Heart right ventricle (tissue), 16 donors: ENCODE measurements around the gene RFPL4A. TPM values are rescaled to one million over a fixed set of nuclear protein-coding genes. Genes with fewer than 3 reads are reported as not detected.
"Not testable (repeated sequence)": the region's sequence is repeated elsewhere in the genome, so short reads cannot be mapped to it uniquely, and the experiment has no call there.

ENCODE experiments used
- ATAC-seq, 8 donors: fragments of 200-7000 bp; cut with Tn5 transposase; one replicate each; pipeline ENCODE4 v1.9.1; 2020; ENCODE audit warnings: mild to moderate bottlenecking in 8 of 8, moderate library complexity in 8 of 8, moderate number of reproducible peaks in 1 of 8
- DNase-seq, 2 donors: peaks; one replicate each; pipeline ENCODE4 v3.0.0-alpha.2; 2020
- H3K27ac ChIP-seq, 10 donors: fragments of 200-600 bp; sonication (generic) in 2 of 10; one replicate each; pipeline versions ENCODE4 v1.5.0 to v1.8.0; 2020 to 2022; ENCODE audit warnings: mild to moderate bottlenecking in 3 of 10
- H3K27me3 ChIP-seq, 7 donors: fragments of 200-600 bp; one replicate each; pipeline ENCODE4 v1.8.0; 2021 to 2022; ENCODE audit warnings: mild to moderate bottlenecking in 2 of 7
- H3K36me3 ChIP-seq, 9 donors: fragments of 200-600 bp; sonication (generic) in 1 of 9; one replicate each; pipeline versions ENCODE4 v1.5.0 to v1.8.0; 2020 to 2022; ENCODE audit warnings: mild to moderate bottlenecking in 2 of 9
- H3K4me1 ChIP-seq, 9 donors: fragments of 200-600 bp; sonication (generic) in 1 of 9; one replicate each; pipeline versions ENCODE4 v1.5.0 to v1.8.0; 2020 to 2022; ENCODE audit warnings: mild to moderate bottlenecking in 4 of 9
- H3K4me3 ChIP-seq, 10 donors: fragments of 200-600 bp; sonication (generic) in 2 of 10; one replicate each; pipeline versions ENCODE4 v1.5.0 to v1.8.0; 2020 to 2022; ENCODE audit warnings: mild to moderate bottlenecking in 7 of 10, moderate library complexity in 2 of 10
- H3K9me3 ChIP-seq, 11 donors: fragments of 200-600 bp in 10 of 11; sonication (generic) in 2 of 11; one replicate each; pipeline versions ENCODE4 v1.5.0 to v1.8.0; 2013 to 2022; ENCODE audit warnings: mild to moderate bottlenecking in 2 of 11, control low read depth in 1 of 11, moderate library complexity in 1 of 11
- WGBS, 2 donors: extraction: QIAGEN DNeasy Blood & Tissue Kit; methylation state at CpG; one replicate each; pipeline ENCODE4 v1.1.7; 2013; ENCODE audit warnings: inconsistent platforms in 1 of 2; 5-methylcytosine and 5-hydroxymethylcytosine counted together
- intact Hi-C, 10 donors: fragments of 100-400 bp; cut with DNase I; formaldehyde crosslinking; loops; one replicate each; pipeline versions ENCODE4 v1.11.1 to v1.14.2; 2022
- polyA plus RNA-seq, 2 donors: library from polyadenylated mRNA; stranded (reverse); fragments of 200-250 nt; gene quantifications; one replicate each; pipeline ENCODE4 v1.2.3, GENCODE V29; 2013
- total RNA-seq, 10 donors: library from RNA; stranded (reverse); fragmentation: NEBNext Ultra II Directional in 3 of 10; extraction: Animal tissue kit (Norgen Biotek cat#: 25700) in 3 of 10; gene quantifications; one replicate each; pipeline versions ENCODE4 v1.2.1 to v1.2.4, GENCODE V29; 2021 to 2023
- TF ChIP-seq, protein P1 (sequence below), 9 donors: fragments of 200-600 bp; sonication (generic) in 2 of 9; IDR thresholded peaks; one replicate each; pipeline versions ENCODE4 v1.5.0 to v1.8.0; 2021 to 2022; ENCODE audit warnings: antibody characterized with exemption in 9 of 9, mild to moderate bottlenecking in 5 of 9, moderate library complexity in 1 of 9
- donor health status: Arrhythmogenic right ventricular cardiomyopathy.
- donor health status: ischemic (EF 13 %, LVEDD 7.1; RV severe dilation, severe dysfunction).
- donor health status: healthy with polysubstance abuse.
- donor health status: DM: no; HTN: yes; CAD: no.
- donor health status: DM: no; HTN: no; CAD: no.
- donor health status: ischemic (EF 25% LVEDD 6.9; RV normal size, moderate dysfunction).
- donor health status: ischemic (EF 25% LVEDD 5.7; RV mildly dilated, moderate dysfunction).
- donor health status: healthy.
- donor health status: DM: yes; HTN: yes; CAD: no.
- donor health status: Ischemic cardiomyopathy.
- donor health status: ischemic (EF 35%, LVEDD 5.7; RV mildly dilated, moderate dysfunction).
- donor health status: nonischemic (EF 11% LVEDD 7.7; RV severe dilation, severe dysfunction).
- donor health status: DM: yes; HTN: yes; CAD: no.
- donor health status: PGD.
- donor health status: ischemic (EF 29% LVEDD 5.4; RV normal size, mild dysfunction).
- donor health status: nonischemic (EF 23%, LVEDD 6.1; RV moderate dilation, normal function).

The RFPL4A gene
- total and polyA plus RNA-seq, 12 donors, result 0.30 TPM; not detected in 11

DNA sequence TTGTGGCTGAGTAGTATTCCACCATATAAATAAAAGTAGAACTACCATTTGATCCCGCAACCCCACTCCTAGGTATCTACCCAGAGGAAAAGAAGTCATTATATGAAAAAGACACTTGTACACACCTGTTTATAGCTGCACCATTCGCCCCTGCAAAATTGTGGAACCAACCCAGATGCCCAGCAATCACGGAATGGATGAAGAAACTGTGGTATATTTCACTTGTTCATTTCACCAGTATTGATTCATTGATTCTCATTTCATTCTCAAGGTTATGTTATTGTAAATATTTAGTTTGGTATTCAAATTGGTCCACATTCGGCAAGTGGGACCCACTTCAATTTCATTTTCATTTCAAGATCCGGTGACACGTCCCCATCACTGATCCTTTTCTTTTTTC is 8.2 kb upstream of the RFPL4A start:
- Histone ChIP-seq H3K4me1 (no peaks in the 10 kb centered on the region), H3K4me3 (no peak overlapping the region), H3K36me3 (no peaks in the 10 kb centered on the region), H3K27ac (no peak overlapping the region), H3K27me3 (peaks cover 0 to 25% (median 6%) of the 10 kb centered on the region in 7 donors), H3K9me3 (no peaks in the 10 kb centered on the region)
- WGBS, 2 donors, result 86% methylated on average over 6 of the region's 6 CpGs
- DNase-seq (no peak), ATAC-seq (no peak)
- intact Hi-C loops, result no loop called here
- TF ChIP-seq, protein P1, sequence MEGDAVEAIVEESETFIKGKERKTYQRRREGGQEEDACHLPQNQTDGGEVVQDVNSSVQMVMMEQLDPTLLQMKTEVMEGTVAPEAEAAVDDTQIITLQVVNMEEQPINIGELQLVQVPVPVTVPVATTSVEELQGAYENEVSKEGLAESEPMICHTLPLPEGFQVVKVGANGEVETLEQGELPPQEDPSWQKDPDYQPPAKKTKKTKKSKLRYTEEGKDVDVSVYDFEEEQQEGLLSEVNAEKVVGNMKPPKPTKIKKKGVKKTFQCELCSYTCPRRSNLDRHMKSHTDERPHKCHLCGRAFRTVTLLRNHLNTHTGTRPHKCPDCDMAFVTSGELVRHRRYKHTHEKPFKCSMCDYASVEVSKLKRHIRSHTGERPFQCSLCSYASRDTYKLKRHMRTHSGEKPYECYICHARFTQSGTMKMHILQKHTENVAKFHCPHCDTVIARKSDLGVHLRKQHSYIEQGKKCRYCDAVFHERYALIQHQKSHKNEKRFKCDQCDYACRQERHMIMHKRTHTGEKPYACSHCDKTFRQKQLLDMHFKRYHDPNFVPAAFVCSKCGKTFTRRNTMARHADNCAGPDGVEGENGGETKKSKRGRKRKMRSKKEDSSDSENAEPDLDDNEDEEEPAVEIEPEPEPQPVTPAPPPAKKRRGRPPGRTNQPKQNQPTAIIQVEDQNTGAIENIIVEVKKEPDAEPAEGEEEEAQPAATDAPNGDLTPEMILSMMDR (IDR thresholded peaks at IDR 0.05), result no peak

DNA sequence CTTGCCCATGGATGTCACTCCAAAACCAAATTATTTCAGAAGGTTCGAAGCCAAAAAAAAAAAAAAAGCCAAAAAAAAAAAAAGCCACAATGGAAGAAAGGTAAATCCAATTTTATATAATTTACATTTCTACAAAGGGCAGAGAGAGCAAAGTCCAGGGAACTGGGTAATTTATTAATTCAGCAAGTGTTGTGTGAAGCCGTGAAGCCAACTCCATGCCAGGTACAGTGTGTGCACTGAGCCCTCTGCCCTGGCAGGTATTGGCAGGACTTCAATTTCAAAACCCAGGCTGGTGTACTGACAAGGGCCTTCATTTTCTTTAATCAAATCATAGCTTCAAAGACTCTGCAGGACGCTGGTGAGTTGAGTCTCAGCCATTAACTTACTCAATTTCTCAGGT is 5.5 kb upstream of the RFPL4A start:
- 69 to 73% methylated on average over 3 of the region's 3 CpGs for WGBS, 2 donors
- Histone ChIP-seq H3K9me3 (no peaks in the 10 kb centered on the region), H3K27ac (no peak overlapping the region), H3K36me3 (no peaks in the 10 kb centered on the region), H3K4me3 (no peak overlapping the region), H3K4me1 (no peaks in the 10 kb centered on the region), H3K27me3 (peaks cover 0 to 21% (median 6%) of the 10 kb centered on the region in 7 donors)
- no peak for ATAC-seq
- intact Hi-C loops, result no loop called here
- DNase-seq, result no peak
- TF ChIP-seq, protein P1 (IDR thresholded peaks at IDR 0.05), result no peak

DNA sequence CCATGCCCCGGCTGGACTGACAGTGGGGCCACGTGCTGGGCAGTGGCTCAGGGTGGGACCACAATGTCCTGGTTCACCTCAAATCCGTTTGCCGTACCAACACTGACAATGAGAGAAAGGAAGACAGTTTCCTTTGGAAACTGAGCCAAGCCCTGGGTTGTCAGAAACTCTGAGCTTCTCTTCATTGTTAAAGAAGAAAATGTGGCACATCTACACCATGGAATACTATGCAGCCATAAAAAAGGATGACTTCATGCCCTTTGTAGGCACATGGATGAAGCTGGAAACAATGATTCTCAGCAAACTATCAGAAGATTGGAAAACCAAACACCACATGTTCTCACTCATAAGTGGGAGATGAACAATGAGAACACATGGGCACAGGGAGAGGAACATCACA is 2.1 kb upstream of the RFPL4A start:
- H3K27ac ChIP-seq, intact Hi-C loops, ATAC-seq, DNase-seq, H3K9me3 ChIP-seq, H3K4me3 ChIP-seq, H3K36me3 ChIP-seq, H3K4me1 ChIP-seq: not testable (repeated sequence)
- 79 to 81% methylated on average over 4 of the region's 4 CpGs for WGBS, 2 donors
- peaks cover 0 to 18% (median 6%) of the 10 kb centered on the region in 7 donors for H3K27me3 ChIP-seq

DNA sequence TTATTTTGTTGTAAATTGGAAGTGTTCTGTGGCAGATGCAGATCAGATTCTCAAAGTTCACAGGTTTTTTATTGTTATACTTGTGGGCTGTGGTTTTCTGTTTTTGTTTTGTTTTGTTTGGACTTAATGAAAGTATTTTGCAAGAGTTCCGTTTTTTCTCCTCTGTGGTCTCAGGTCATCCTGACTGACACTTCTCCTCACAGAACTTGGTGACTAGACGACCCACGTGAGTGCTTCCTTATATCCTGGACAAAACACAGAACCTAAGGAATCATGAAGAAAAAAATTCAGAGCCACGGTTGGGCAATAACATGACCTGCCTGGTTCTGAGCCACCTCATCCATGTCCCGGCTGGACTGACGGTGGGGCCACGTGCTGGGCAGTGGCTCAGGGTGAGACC is 7.6 kb downstream of the RFPL4A start:
- peaks cover 0 to 14% (median 0%) of the 10 kb centered on the region in 11 donors for H3K9me3 ChIP-seq
- DNase-seq (no peak), ATAC-seq (peak in 1 of 8 donors; percentile 34)
- TF ChIP-seq, protein P1 (IDR thresholded peaks at IDR 0.05), result no peak
- intact Hi-C loops, result no loop called here
- H3K27ac ChIP-seq, result no peak overlapping the region
- 70 to 74% methylated on average over 6 to 7 of the region's 7 CpGs for WGBS, 2 donors
- no peaks in the 10 kb centered on the region for H3K4me1 ChIP-seq
- H3K4me3 ChIP-seq, result no peak overlapping the region
- peaks cover 0 to 14% (median 0%) of the 10 kb centered on the region in 7 donors for H3K27me3 ChIP-seq
- H3K36me3 ChIP-seq, result no peaks in the 10 kb centered on the region

DNA sequence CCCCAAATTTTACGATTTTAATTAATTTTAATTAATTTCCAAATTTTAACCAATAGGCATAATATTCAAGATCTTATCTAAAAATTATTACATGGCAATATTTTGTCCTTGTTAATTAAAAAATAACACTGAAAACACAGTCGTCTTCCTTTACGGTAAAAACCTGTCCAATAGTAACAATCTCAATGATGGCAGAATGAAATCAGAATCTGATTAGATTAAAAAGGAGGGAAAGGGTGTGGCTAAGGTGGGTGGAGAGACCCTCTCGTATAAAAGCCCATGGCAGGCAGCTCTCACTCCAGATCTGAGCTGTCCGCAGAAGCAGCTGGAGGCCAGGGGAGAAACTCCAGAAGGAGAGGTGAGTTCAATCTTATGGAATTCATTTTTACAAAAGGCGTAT is 9.9 kb downstream of the RFPL4A start, which contains the start of gene RFPL4AL1:
RFPL4AL1 (plus strand) TSS at position 301 of the 400 bp plus-strand sequence. CDS start 2,687 bp downstream, outside the sequence.
- H3K27ac ChIP-seq, ATAC-seq, H3K36me3 ChIP-seq, DNase-seq, intact Hi-C loops, H3K4me3 ChIP-seq, H3K4me1 ChIP-seq: not testable (repeated sequence)
- peaks cover 0 to 14% (median 0%) of the 10 kb centered on the region in 7 donors for H3K27me3 ChIP-seq
- 74 to 78% methylated on average over 4 to 5 of the region's 6 CpGs for WGBS, 2 donors
- peaks cover 0 to 14% (median 0%) of the 10 kb centered on the region in 11 donors for H3K9me3 ChIP-seq

DNA sequence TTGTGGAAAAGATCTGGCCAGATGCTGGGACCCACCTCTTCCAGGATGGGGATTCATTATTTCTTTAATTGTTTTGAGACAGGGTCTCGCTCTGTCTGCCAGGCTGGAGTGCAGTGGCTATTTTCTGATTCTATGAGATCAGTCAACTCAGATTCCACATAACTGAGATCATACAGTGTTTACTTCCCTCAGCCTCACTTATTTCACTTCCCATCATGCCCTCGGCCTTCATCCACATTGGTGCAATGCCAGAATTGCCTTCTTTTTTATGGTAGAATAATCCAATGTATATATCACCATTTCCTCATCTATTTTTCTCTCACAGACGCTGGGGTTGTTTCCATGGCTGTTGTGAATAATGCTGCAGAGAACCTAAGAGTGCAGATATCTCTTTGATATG is 10.7 kb downstream of the RFPL4A start:
- H3K4me1 ChIP-seq, H3K27ac ChIP-seq, H3K4me3 ChIP-seq, intact Hi-C loops, H3K36me3 ChIP-seq, DNase-seq, ATAC-seq: not testable (repeated sequence)
- Histone ChIP-seq H3K27me3 (peaks cover 0 to 14% (median 0%) of the 10 kb centered on the region in 7 donors), H3K9me3 (peaks cover 0 to 14% (median 0%) of the 10 kb centered on the region in 11 donors)
- 35 to 40% methylated on average over 2 to 3 of the region's 3 CpGs for WGBS, 2 donors
